ENCODE data around the gene CUZD1.
"Not testable (repeated sequence)": the region's sequence is repeated elsewhere in the genome, so short reads cannot be mapped to it uniquely, and the experiment has no call there.

Gene CUZD1

GRCh38 chr10:122845783-122846332 lies at the start of gene CUZD1:
TSS of gene CUZD1 (minus strand) at chr10:122845857. CDS start at chr10:122845843, 14 bp downstream.
- no peak for DNase-seq

DNA sequence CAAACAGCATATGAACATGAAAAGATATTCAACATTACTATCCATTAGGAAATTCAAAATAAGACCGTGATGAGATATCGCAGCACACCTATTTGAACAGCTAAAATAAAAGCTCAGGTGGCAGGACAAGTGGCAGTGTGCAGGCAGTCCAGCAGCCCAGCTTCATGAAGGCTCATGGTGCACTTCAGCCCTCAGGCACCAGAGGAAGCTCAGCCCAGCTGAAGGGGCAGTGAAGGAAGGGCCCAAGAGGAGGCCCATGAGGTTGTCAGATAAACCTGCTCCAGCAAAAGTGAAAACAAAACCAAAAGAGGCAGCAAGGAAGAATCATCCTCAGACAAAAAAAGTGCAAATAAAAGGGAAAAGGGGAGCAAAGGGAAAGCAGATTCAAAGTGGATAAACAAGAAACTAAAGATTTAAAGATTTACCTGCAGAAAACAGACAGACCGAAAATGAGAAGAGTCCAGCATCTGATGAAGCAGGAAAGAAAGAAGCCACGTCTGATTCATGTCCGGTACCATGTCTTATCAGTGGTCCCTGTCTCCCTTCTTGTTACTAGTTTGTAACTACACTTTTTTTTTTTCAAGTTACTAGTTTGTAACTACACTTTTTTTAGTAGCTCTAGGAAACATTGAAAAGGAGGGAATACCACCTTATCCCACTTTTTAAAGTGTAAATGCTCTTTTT lies 48.7 kb upstream of the CUZD1 start:
- DNase-seq, result no peak

DNA sequence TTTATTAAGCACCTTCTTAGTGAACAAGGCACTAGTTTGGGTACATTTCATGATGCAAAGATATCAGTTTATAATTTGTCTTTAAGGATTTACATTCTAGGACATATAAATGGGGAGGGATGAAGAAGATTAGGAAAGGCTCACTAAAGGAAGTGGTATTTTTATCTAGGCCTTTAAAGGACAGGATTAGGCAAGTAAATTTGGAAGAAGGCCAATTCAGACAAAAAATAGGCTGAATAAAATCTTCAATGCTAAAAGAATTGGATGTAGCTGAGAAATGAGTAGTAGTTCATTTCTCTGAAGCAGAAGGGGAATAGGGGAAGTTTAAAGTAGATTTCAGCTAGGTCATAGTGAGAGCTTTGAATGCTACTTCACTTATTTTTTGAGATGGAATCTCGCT lies 38.5 kb upstream of the CUZD1 start:
- no peak for DNase-seq

GRCh38 chr10:122882766-122883165 lies 37.1 kb upstream of the CUZD1 start:
- no peak for DNase-seq

GRCh38 chr10:122879339-122880273 lies 33.9 kb upstream of the CUZD1 start, which contains the start of gene FAM24B:
TSS of gene FAM24B (minus strand) at chr10:122879581. CDS start at chr10:122850515, 29,066 bp downstream.
- peak; percentile 86 for DNase-seq

DNA sequence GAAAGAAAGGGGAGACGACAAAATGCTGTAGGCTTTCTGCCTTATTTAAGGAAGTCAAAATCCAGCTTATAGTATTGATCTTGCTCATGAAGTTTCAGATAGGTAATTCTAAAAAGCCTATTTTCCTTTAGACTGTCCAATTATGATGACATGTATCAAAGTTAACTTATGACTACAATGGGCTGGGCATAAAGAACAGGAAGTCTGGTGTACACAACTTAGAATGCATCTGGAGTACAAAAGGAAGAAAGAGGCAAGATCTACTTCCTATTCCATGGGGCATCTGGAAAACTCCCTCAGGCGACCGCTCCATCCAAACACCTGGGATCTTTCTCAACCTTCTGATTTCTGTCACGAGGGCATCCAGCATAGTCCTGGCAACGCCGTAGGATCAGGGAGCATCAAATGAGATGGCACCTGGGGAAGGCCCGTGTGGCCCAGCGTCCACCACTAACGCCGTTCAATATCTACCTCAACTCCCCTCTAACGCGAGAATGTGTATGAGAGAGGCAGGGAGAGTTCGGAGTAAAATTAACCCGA lies 33.2 kb upstream of the CUZD1 start:
- peak; percentile 10 for DNase-seq

- no peak for DNase-seq
These were observed 31.6 kb upstream of the CUZD1 start for GRCh38 chr10:122877264-122877663.

DNA sequence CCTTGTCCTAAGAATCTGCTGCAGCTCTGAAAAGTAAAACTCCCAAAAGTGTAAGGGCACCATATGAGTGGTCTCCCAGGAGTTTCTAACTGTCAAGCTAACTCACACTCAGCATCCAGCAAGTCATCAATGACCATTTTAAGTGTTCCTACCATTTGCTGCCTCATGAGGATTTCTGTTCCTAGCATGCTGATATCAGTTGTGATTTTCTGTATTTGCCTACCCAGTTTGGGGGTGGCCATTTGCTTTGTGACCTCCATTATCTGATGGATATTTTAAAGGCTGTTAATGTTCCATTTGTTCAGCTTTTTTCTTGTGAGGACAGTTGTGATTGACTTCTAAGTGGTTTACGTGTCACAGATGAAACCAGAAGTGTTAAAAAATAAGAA lies 30.8 kb upstream of the CUZD1 start:
- DNase-seq, result no peak

- no peak for DNase-seq
These were observed 30.3 kb upstream of the CUZD1 start for GRCh38 chr10:122875843-122876466.

DNA sequence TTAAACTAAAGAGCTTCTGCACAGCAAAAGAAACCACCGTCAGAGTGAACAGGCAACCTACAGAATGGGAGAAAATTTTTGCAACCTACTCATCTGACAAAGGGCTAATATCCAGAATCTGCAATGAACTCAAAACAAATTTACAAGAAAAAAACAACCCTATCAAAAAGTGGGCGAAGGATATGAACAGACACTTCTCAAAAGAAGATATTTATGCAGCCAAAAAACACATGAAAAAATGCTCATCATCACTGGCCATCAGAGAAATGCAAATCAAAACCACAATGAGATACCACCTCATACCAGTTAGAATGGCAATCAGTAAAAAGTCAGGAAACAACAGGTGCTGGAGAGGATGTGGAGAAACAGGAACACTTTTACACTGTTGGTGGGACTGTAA lies 26.3 kb upstream of the CUZD1 start:
- DNase-seq, result not testable (repeated sequence)

DNA sequence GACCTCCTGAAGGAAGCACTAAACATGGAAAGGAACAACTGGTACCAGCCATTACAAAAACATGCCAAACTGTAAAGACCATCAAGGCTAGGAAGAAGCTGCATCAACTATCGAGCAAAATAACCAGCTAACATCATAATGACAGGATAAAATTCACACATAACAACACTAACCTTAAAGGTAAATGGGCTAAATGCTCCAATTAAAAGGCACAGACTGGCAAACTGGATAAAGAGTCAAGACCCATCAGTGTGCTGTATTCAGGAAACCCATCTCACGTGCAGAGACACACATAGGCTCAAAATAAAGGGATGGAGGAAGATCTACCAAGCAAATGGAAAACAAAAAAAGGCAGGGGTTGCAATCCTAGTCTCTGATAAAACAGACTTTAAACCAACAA lies 23.1 kb upstream of the CUZD1 start:
- not testable (repeated sequence) for DNase-seq

DNA sequence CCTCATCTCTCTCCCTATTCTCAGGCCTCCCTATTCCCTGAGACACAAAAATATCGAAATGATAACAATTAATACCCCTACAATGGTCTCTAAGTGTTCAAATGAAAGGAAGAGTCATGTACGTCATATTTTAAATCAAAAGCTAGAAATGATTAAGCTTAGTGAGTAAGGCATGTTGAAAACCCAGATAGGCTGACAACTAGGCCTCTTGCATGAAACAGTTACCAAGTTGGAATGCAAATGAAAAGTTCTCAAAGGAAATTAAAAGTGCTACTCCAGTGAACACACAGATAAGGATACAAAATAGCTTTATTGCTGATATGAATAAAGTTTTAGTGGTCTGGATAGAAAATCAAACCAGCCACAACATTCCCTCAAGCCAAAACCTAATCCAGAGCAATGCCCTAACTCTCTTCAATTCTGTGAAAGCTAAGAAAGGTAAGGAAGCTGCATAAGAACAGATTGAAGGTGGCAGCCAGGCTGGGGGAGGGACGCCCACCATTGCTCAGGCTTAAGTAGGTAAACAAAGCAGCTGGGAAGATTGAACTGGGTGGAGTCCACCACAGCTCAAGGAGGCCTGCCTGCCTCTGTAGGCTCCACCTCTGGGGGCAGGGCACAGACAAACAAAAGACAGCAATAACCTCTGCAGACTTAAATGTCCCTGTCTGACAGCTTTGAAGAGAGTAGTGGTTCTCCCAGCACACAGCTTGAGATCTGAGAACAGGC lies 21.3 kb upstream of the CUZD1 start:
- peak; percentile 43 for DNase-seq

GRCh38 chr10:122864901-122865300 lies 19.2 kb upstream of the CUZD1 start:
- DNase-seq, result no peak

DNA sequence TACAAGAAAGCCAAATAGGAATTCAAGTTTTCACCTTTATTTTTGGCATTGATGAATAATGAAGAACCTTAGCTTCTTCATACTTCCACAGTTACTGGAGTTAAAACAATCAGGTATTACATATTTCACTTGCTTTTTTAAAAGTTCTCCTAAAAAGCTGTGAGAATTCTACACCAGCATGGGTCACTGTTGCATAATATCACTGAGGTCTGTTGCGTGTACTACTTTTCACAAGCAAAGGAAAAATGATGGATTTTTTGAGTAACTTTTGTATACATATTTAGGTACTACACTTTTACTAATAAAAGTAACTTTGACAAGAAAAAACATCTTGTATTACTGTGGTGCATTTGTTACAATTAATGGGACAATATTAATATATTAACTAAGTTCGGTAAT lies 18.5 kb upstream of the CUZD1 start:
- DNase-seq, result no peak

DNA sequence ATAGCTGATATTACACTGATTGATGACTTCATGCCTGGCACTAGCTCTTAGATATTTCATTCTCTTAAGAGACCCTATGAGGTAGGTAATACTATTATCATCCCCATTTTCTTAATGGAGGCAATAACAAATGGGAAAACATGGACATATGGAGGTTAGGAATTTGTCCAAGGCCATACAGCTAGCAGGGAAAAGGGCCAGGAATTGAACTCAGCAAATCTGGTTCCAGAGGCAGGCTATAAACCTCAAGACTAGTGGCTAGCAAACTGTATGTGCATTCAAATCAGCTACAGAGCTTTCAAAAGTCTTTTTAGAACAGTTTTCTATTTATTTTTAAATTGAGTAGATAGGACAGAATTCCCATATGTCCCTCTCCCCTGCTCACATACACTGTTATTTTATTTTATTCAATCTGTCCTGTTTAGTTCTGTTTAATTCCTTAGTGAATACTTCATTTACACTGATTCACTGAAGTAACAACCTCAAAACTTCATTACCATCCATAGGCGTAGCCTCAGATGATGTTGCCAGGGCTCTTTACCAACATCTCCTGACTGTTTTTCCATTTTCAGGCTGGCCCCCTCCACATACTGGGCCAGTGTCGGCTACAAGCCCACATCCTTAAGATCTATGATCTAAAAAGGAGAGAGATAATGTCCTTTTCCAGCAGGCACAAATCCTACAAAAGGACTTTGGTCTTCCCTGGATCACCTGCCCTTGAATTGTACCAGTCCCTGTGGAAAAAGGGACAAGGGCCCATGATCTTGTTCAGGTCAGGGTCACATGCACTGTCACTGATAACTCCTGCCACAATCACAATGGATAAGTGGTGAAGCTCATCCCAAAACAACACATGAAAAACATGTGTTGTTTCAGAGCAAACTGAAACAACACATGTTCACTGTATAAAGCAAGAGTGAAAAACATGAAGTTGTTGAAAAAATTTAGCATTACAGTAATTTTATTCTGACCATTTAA lies 17.8 kb upstream of the CUZD1 start:
- no peak for DNase-seq

DNA sequence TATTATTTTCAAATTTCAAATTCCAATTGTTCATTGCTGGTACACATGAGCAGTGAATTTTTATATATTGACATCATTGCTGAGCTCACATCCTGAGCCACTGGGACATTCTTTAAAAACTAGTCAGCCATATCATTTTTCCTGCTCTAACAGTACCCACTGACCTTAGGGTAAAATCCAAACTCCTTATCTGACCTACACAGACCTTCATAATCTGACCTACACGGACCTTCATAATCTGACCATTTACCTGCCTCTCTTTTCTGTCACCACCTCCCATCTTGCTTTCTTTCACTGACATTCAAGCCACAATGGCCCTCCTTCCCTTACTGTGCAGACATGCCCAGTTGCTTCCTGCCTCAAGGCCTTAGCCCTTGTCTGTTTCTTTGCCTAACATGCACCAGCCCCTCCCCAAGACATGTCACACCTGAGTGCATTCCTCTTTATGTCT lies 16.1 kb upstream of the CUZD1 start:
- peak; percentile 38 for DNase-seq

- no peak for DNase-seq
These were observed 13.9 kb upstream of the CUZD1 start for GRCh38 chr10:122859527-122859926.

GRCh38 chr10:122858042-122858441 lies 12.4 kb upstream of the CUZD1 start:
- DNase-seq, result not testable (repeated sequence)

DNA sequence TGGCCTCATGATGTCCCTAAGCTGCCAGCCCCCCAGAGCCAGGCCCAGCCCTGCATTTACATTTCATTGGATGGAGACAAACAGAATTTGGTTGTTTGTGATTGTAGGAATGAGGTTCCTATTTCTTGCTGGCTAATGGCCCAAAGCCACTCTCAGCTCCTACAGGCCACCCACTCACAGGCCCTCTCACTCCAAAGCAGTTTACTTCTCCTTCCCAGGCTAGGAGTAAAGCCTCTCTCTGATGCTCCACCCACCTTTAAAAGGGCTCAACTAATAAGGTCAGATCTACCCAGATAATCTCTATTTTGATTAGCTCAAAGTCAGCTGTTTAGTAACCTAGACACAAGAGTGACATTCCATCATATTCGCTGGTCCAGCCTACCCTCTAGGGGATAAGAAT lies 11.2 kb upstream of the CUZD1 start:
- no peak for DNase-seq

DNA sequence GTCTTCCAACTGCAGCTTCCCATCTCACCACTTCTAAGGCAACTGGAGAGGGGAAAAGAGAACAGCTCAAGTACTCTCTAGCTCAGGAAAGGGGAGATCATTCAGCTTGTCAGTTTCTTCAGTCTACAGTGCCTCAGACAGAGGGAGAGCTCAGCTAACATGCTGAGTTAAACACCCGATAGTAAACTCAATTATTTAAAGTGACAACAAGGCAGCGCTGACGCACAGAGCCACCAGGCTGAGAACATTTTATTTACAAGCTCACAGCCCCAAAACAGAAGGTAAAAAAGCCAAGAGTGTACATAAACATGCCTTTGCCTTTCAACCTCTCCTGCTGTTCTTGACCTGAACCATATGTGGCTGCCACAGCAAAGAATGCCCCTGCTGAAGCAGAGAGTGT lies 10.1 kb upstream of the CUZD1 start:
- DNase-seq, result no peak

GRCh38 chr10:122854648-122855047 lies 9.0 kb upstream of the CUZD1 start:
- peak; percentile 54 for DNase-seq

Measured in NCI-H226 (cell line).